Heart right ventricle (tissue), 16 donors: Measurements from ENCODE around the gene AUTS2. TPM values are rescaled to one million over a fixed set of nuclear protein-coding genes. Genes with fewer than 3 reads are reported as not detected.

Experiments used
- ATAC-seq, 8 donors: fragments of 200-7000 bp; cut with Tn5 transposase; one replicate each; pipeline ENCODE4 v1.9.1; 2020; ENCODE audit warnings: mild to moderate bottlenecking in 8 of 8, moderate library complexity in 8 of 8, moderate number of reproducible peaks in 1 of 8
- DNase-seq, 2 donors: peaks; one replicate each; pipeline ENCODE4 v3.0.0-alpha.2; 2020
- H3K27ac ChIP-seq, 10 donors: fragments of 200-600 bp; sonication (generic) in 2 of 10; one replicate each; pipeline versions ENCODE4 v1.5.0 to v1.8.0; 2020 to 2022; ENCODE audit warnings: mild to moderate bottlenecking in 3 of 10
- H3K27me3 ChIP-seq, 7 donors: fragments of 200-600 bp; one replicate each; pipeline ENCODE4 v1.8.0; 2021 to 2022; ENCODE audit warnings: mild to moderate bottlenecking in 2 of 7
- H3K36me3 ChIP-seq, 9 donors: fragments of 200-600 bp; sonication (generic) in 1 of 9; one replicate each; pipeline versions ENCODE4 v1.5.0 to v1.8.0; 2020 to 2022; ENCODE audit warnings: mild to moderate bottlenecking in 2 of 9
- H3K4me1 ChIP-seq, 9 donors: fragments of 200-600 bp; sonication (generic) in 1 of 9; one replicate each; pipeline versions ENCODE4 v1.5.0 to v1.8.0; 2020 to 2022; ENCODE audit warnings: mild to moderate bottlenecking in 4 of 9
- H3K4me3 ChIP-seq, 10 donors: fragments of 200-600 bp; sonication (generic) in 2 of 10; one replicate each; pipeline versions ENCODE4 v1.5.0 to v1.8.0; 2020 to 2022; ENCODE audit warnings: mild to moderate bottlenecking in 7 of 10, moderate library complexity in 2 of 10
- H3K9me3 ChIP-seq, 11 donors: fragments of 200-600 bp in 10 of 11; sonication (generic) in 2 of 11; one replicate each; pipeline versions ENCODE4 v1.5.0 to v1.8.0; 2013 to 2022; ENCODE audit warnings: mild to moderate bottlenecking in 2 of 11, control low read depth in 1 of 11, moderate library complexity in 1 of 11
- WGBS, 2 donors: extraction: QIAGEN DNeasy Blood & Tissue Kit; methylation state at CpG; one replicate each; pipeline ENCODE4 v1.1.7; 2013; ENCODE audit warnings: inconsistent platforms in 1 of 2; 5-methylcytosine and 5-hydroxymethylcytosine counted together
- intact Hi-C, 10 donors: fragments of 100-400 bp; cut with DNase I; formaldehyde crosslinking; loops; one replicate each; pipeline versions ENCODE4 v1.11.1 to v1.14.2; 2022
- polyA plus RNA-seq, 2 donors: library from polyadenylated mRNA; stranded (reverse); fragments of 200-250 nt; gene quantifications; one replicate each; pipeline ENCODE4 v1.2.3, GENCODE V29; 2013
- total RNA-seq, 10 donors: library from RNA; stranded (reverse); fragmentation: NEBNext Ultra II Directional in 3 of 10; extraction: Animal tissue kit (Norgen Biotek cat#: 25700) in 3 of 10; gene quantifications; one replicate each; pipeline versions ENCODE4 v1.2.1 to v1.2.4, GENCODE V29; 2021 to 2023
- TF ChIP-seq, protein P1 (sequence below), 9 donors: fragments of 200-600 bp; sonication (generic) in 2 of 9; IDR thresholded peaks; one replicate each; pipeline versions ENCODE4 v1.5.0 to v1.8.0; 2021 to 2022; ENCODE audit warnings: antibody characterized with exemption in 9 of 9, mild to moderate bottlenecking in 5 of 9, moderate library complexity in 1 of 9
- donor health status: Arrhythmogenic right ventricular cardiomyopathy.
- donor health status: ischemic (EF 13 %, LVEDD 7.1; RV severe dilation, severe dysfunction).
- donor health status: healthy with polysubstance abuse.
- donor health status: DM: no; HTN: yes; CAD: no.
- donor health status: DM: no; HTN: no; CAD: no.
- donor health status: ischemic (EF 25% LVEDD 6.9; RV normal size, moderate dysfunction).
- donor health status: ischemic (EF 25% LVEDD 5.7; RV mildly dilated, moderate dysfunction).
- donor health status: healthy.
- donor health status: DM: yes; HTN: yes; CAD: no.
- donor health status: Ischemic cardiomyopathy.
- donor health status: ischemic (EF 35%, LVEDD 5.7; RV mildly dilated, moderate dysfunction).
- donor health status: nonischemic (EF 11% LVEDD 7.7; RV severe dilation, severe dysfunction).
- donor health status: DM: yes; HTN: yes; CAD: no.
- donor health status: PGD.
- donor health status: ischemic (EF 29% LVEDD 5.4; RV normal size, mild dysfunction).
- donor health status: nonischemic (EF 23%, LVEDD 6.1; RV moderate dilation, normal function).

AUTS2 gene
- total and polyA plus RNA-seq, 12 donors: 1.6 to 11.2 (median 7.3) TPM

DNA sequence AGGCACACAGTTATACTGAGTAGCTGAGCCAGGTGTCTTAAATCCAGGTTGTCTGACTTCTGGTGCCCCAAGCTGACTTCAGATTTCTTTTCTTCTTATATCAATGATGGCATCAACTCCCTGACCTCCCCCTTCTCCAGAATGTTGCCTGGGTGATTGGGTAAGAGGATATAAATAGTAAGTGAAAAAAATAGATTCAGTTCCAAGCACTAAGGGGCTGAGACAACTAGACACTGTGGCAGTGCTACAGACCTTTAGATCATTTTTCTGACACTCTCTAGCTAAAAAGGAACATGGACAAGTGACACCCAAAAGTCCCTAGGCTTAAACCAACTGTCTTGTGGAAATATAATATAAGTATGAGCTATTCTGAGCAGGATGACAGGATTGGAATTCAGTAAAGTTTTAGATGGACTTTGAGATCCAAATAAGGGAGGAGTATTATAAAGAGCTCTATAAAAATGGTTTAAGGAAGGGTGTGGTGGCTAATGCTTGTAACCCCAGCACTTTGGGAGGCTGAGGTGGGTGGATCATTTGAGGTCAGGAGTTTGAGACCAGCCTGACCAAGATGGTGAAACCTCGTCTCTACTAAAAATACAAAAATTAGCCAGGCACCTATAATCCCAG, 944.6 kb downstream of the AUTS2 start:
- H3K9me3 ChIP-seq: peaks cover 0 to 10% (median 0%) of the 10 kb centered on the region in 11 donors
- WGBS, 2 donors: 87 to 94% methylated on average over 1 of the region's 1 CpG
- TF ChIP-seq, protein P1, sequence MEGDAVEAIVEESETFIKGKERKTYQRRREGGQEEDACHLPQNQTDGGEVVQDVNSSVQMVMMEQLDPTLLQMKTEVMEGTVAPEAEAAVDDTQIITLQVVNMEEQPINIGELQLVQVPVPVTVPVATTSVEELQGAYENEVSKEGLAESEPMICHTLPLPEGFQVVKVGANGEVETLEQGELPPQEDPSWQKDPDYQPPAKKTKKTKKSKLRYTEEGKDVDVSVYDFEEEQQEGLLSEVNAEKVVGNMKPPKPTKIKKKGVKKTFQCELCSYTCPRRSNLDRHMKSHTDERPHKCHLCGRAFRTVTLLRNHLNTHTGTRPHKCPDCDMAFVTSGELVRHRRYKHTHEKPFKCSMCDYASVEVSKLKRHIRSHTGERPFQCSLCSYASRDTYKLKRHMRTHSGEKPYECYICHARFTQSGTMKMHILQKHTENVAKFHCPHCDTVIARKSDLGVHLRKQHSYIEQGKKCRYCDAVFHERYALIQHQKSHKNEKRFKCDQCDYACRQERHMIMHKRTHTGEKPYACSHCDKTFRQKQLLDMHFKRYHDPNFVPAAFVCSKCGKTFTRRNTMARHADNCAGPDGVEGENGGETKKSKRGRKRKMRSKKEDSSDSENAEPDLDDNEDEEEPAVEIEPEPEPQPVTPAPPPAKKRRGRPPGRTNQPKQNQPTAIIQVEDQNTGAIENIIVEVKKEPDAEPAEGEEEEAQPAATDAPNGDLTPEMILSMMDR (IDR thresholded peaks at IDR 0.05): no peak
- no peak overlapping the region for H3K4me3 ChIP-seq
- no peak overlapping the region for H3K27ac ChIP-seq
- no peak for DNase-seq
- intact Hi-C loops: no loop called here
- peaks cover 0 to 12% (median 0%) of the 10 kb centered on the region in 9 donors for H3K4me1 ChIP-seq
- no peaks in the 10 kb centered on the region for H3K27me3 ChIP-seq
- peak in 7 of 8 donors; percentile 33 to 86 (median 67) for ATAC-seq
- H3K36me3 ChIP-seq: no peaks in the 10 kb centered on the region

DNA sequence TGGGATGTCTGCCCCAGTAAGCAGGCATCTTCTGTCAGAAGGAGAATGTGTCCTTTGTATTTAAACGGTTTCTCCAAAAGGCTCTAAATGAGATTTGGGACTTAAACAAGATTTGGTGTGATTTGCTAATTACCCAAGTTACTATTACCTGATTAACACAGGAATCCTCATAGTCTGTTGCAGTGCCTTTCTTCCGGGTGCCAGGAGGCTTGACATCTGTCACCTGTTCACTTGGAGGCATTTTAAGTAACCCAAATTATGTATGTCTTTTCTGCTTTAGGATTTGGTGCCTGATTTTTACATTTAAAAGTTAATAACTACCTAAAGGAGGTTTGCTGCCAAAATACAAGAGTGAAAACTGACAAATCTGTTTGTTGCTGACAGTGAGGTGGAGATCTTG, 945.7 kb downstream of the AUTS2 start:
- no peak for DNase-seq
- intact Hi-C loops: no loop called here
- Histone ChIP-seq H3K4me3 (no peak overlapping the region), H3K27ac (no peak overlapping the region), H3K4me1 (peaks cover 0 to 12% (median 0%) of the 10 kb centered on the region in 9 donors), H3K36me3 (no peaks in the 10 kb centered on the region), H3K27me3 (no peaks in the 10 kb centered on the region), H3K9me3 (peaks cover 0 to 10% (median 0%) of the 10 kb centered on the region in 11 donors)
- WGBS, 2 donors: 93 to 94% methylated on average over 2 of the region's 2 CpGs
- TF ChIP-seq, protein P1 (IDR thresholded peaks at IDR 0.05): no peak
- no peak for ATAC-seq

DNA sequence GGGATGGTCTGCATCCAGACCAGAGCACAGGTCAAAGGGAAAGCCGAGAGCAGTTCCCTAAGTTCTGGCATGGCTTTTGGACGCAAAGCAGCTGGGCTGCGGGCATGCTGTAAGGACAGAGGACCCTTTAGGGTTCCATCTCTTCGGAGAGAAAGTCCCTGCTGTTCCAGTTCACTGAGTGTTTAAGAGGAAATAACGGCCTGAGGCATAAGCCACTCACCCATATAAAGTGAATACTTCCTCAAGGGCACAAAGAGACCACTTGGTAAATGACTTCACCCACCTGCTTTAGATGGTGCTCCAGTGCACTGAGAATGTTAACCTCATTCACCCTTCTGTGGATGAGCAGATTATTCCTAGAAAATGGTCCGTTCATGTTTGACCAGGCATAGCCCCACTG, 946.9 kb downstream of the AUTS2 start:
- Histone ChIP-seq H3K36me3 (no peaks in the 10 kb centered on the region), H3K27ac (no peak overlapping the region), H3K4me3 (no peak overlapping the region), H3K9me3 (peaks cover 0 to 10% (median 0%) of the 10 kb centered on the region in 11 donors), H3K4me1 (peaks cover 0 to 12% (median 0%) of the 10 kb centered on the region in 9 donors), H3K27me3 (no peaks in the 10 kb centered on the region)
- WGBS, 2 donors: 89 to 96% methylated on average over 6 of the region's 6 CpGs
- no peak for ATAC-seq
- TF ChIP-seq, protein P1 (IDR thresholded peaks at IDR 0.05): no peak
- intact Hi-C loops: no loop called here
- no peak for DNase-seq

DNA sequence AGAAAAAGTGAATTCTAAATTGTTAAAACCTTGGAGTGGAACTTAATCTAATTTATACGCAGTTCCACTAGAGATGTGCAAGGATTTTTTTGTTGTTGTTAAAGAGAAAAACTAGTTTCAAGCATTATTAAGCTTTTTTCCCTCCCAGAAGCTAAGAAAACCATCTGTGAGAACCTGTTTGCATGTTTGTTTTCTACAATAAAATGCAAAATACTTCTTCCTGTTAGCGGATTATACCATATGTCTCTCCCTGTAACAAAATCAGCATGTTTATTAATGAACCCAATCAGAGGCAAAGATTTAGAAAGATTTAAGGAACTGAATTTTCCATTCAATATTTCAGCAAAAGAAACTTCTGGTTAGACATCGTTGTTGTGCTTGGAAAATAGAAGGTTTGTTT, 953.9 kb downstream of the AUTS2 start:
- no peaks in the 10 kb centered on the region for H3K36me3 ChIP-seq
- ATAC-seq (no peak), DNase-seq (no peak)
- WGBS, 2 donors: 83% methylated on average over 3 of the region's 3 CpGs
- no peaks in the 10 kb centered on the region for H3K27me3 ChIP-seq
- no peak overlapping the region for H3K27ac ChIP-seq
- H3K4me3 ChIP-seq: no peak overlapping the region
- intact Hi-C loops: no loop called here
- H3K4me1 ChIP-seq: peaks cover 0 to 3% (median 0%) of the 10 kb centered on the region in 9 donors
- TF ChIP-seq, protein P1 (IDR thresholded peaks at IDR 0.05): no peak
- peaks cover 0 to 7% (median 0%) of the 10 kb centered on the region in 11 donors for H3K9me3 ChIP-seq
